Adrenal gland (tissue), 12 donors: ENCODE data around the gene DCANP1. TPM values are rescaled to one million over a fixed set of nuclear protein-coding genes. Genes with fewer than 3 reads are reported as not detected.
A peak's percentile ranks its signal among the peaks of the same experiment; 100 is the strongest.

Source experiments
- DNase-seq, 7 donors: peaks; one replicate each; pipeline ENCODE4 v3.0.0-alpha.2; 2019 to 2020
- H3K27ac ChIP-seq, 5 donors: fragments of 200-600 bp; sonication (generic) in 4 of 5; 1 replicate in 3 of 5; 2 replicates in 2 of 5; pipeline versions ENCODE4 v1.5.1 to v1.8.0; 2016 to 2020; ENCODE audit warnings: mild to moderate bottlenecking in 1 of 5
- H3K27me3 ChIP-seq: fragments of 200-600 bp; 2 replicates; pipeline ENCODE4 v1.8.0; 2021
- H3K36me3 ChIP-seq, 2 donors: fragments of 200-600 bp; replicated peaks in 1 of 2; 1 replicate in 1 of 2; 2 replicates in 1 of 2; pipeline versions ENCODE4 v1.5.1 to v1.8.0; 2018 to 2022
- H3K4me1 ChIP-seq, 2 donors: fragments of 200-600 bp; replicated peaks in 1 of 2; 1 replicate in 1 of 2; 2 replicates in 1 of 2; pipeline versions ENCODE4 v1.5.1 to v1.8.0; 2018 to 2021
- H3K4me3 ChIP-seq, 4 donors: fragments of 200-600 bp; sonication (generic) in 3 of 4; one replicate each; pipeline ENCODE4 v1.5.1; 2016 to 2018
- H3K9me3 ChIP-seq, 3 donors: fragments of 200-600 bp; sonication (generic) in 1 of 3; replicated peaks in 1 of 3; 1 replicate in 2 of 3; 2 replicates in 1 of 3; pipeline versions ENCODE4 v1.5.1 to v1.8.0; 2016 to 2021
- CTCF ChIP-seq, 6 experiments: fragments of 450-650 bp in 4 of 6; fragments of 200-600 bp in 2 of 6; sonication (generic) in 1 of 6; IDR thresholded peaks; 1 replicate in 5 of 6; 2 replicates in 1 of 6; pipeline versions ENCODE4 v1.5.1 to v1.8.0; 2016 to 2021; ENCODE audit warnings: antibody characterized with exemption in 6 of 6, mild to moderate bottlenecking in 2 of 6, moderate library complexity in 1 of 6
- POLR2A ChIP-seq, 2 donors: fragments of 450-650 bp; IDR thresholded peaks; one replicate each; pipeline ENCODE4 v1.6.1; 2017; ENCODE audit warnings: antibody characterized with exemption in 2 of 2, mild to moderate bottlenecking in 2 of 2, moderate library complexity in 1 of 2
- WGBS, 4 donors: extraction: QIAGEN DNeasy Blood & Tissue Kit in 2 of 4; methylation state at CpG; one replicate each; pipeline versions ENCODE4 v1.1.5 to v1.1.7; 2013 to 2017; 5-methylcytosine and 5-hydroxymethylcytosine counted together
- intact Hi-C, 2 donors: fragments of 100-400 bp; cut with DNase I; formaldehyde crosslinking; loops; one replicate each; pipeline versions ENCODE4 v1.14.1 to v1.15.0; 2022 to 2023
- polyA plus RNA-seq, 3 donors: library from polyadenylated mRNA; stranded (reverse); fragments of 200-250 nt in 2 of 3; fragments of 350-450 nt in 1 of 3; fragmentation: Illumina TruSeq in 1 of 3; extraction: RNeasy Lipid Tissue Mini Kit (QIAGEN cat#74804) in 1 of 3; gene quantifications; one replicate each; pipeline ENCODE4 v1.2.3, GENCODE V29; 2013 to 2014
- total RNA-seq, 9 donors: library from RNA; depleted of rRNA in 4 of 9; stranded (reverse); fragments of >200 nt in 4 of 9; fragments of 120-200 nt in 1 of 9; fragmentation: NEBNext Ultra II Directional in 1 of 9; extraction: Animal tissue kit (Norgen Biotek cat#: 25700) in 1 of 9; gene quantifications; one replicate each; pipeline versions ENCODE4 v1.1.0 to v1.2.4, GENCODE V29; 2013 to 2023
- donor health status: healthy with polysubstance abuse.
- donor health status: Bipolar disorder and iron deficiency.
- donor health status: DM: yes; HTN: yes; CAD: no.
- donor health status: DM: no; HTN: no; CAD: no.
- donor health status: DM: no; HTN: no; CAD: no.
- donor health status: DM: yes; HTN: yes; CAD: no.

Gene DCANP1
- total and polyA plus RNA-seq, 12 donors = 0.08 TPM; not detected in 11

GRCh38 chr5:135443161-135443960 is 3.8 kb downstream of the DCANP1 start:
- WGBS, 4 donors = 65 to 77% (median 70%) methylated on average over 6 of the region's 6 CpGs
- TF ChIP-seq POLR2A (IDR thresholded peaks at IDR 0.05) = no peak
- TF ChIP-seq CTCF (IDR thresholded peaks at IDR 0.05) = no peak
- peak in 2 of 7 donors; percentile 8 to 21 for DNase-seq
- Histone ChIP-seq H3K36me3 (no peaks in the 10 kb centered on the region), H3K27me3 (no peaks in the 10 kb centered on the region), H3K4me1 (no peaks in the 10 kb centered on the region), H3K27ac (no peak overlapping the region), H3K9me3 (no peaks in the 10 kb centered on the region), H3K4me3 (no peak overlapping the region)
- intact Hi-C loops = no loop called here

- Histone ChIP-seq H3K9me3 (no peaks in the 10 kb centered on the region), H3K27ac (no peak overlapping the region), H3K4me3 (no peak overlapping the region), H3K27me3 (no peaks in the 10 kb centered on the region), H3K4me1 (no peaks in the 10 kb centered on the region), H3K36me3 (no peaks in the 10 kb centered on the region)
- DNase-seq = peak in 2 of 7 donors; percentile 11 to 14
- no peak for TF ChIP-seq POLR2A (IDR thresholded peaks at IDR 0.05)
- no peak for TF ChIP-seq CTCF (IDR thresholded peaks at IDR 0.05)
- WGBS, 4 donors = 79 to 92% (median 82%) methylated on average over 5 to 8 of the region's 8 CpGs
- intact Hi-C loops = no loop called here
These were observed 4.6 kb downstream of the DCANP1 start for GRCh38 chr5:135442431-135443160.

GRCh38 chr5:135441919-135442318 is 5.2 kb downstream of the DCANP1 start:
- Histone ChIP-seq H3K4me3 (no peak overlapping the region), H3K27ac (no peak overlapping the region), H3K9me3 (no peaks in the 10 kb centered on the region), H3K4me1 (no peaks in the 10 kb centered on the region), H3K27me3 (peaks cover 1% of the 10 kb centered on the region), H3K36me3 (no peaks in the 10 kb centered on the region)
- no peak for TF ChIP-seq CTCF (IDR thresholded peaks at IDR 0.05)
- no peak for TF ChIP-seq POLR2A (IDR thresholded peaks at IDR 0.05)
- DNase-seq = peak in 2 of 7 donors; percentile 2 to 10
- WGBS, 4 donors = 81 to 89% (median 83%) methylated on average over 4 of the region's 4 CpGs
- intact Hi-C loops = no loop called here

GRCh38 chr5:135441350-135441831 is 5.8 kb downstream of the DCANP1 start:
- H3K36me3 ChIP-seq = no peaks in the 10 kb centered on the region
- TF ChIP-seq CTCF (IDR thresholded peaks at IDR 0.05) (no peak), POLR2A (IDR thresholded peaks at IDR 0.05) (no peak)
- DNase-seq = peak in 2 of 7 donors; percentile 10 to 44
- 52 to 57% (median 55%) methylated on average over 9 to 11 of the region's 11 CpGs for WGBS, 4 donors
- H3K9me3 ChIP-seq = no peaks in the 10 kb centered on the region
- H3K27ac ChIP-seq = no peak overlapping the region
- no peaks in the 10 kb centered on the region for H3K4me1 ChIP-seq
- no peak overlapping the region for H3K4me3 ChIP-seq
- intact Hi-C loops = no loop called here
- peaks cover 4% of the 10 kb centered on the region for H3K27me3 ChIP-seq
